ENCODE data around the gene SRR.
"Not testable (repeated sequence)": the region's sequence is repeated elsewhere in the genome, so short reads cannot be mapped to it uniquely, and the experiment has no call there.

Gene SRR, protein sequence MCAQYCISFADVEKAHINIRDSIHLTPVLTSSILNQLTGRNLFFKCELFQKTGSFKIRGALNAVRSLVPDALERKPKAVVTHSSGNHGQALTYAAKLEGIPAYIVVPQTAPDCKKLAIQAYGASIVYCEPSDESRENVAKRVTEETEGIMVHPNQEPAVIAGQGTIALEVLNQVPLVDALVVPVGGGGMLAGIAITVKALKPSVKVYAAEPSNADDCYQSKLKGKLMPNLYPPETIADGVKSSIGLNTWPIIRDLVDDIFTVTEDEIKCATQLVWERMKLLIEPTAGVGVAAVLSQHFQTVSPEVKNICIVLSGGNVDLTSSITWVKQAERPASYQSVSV

DNA sequence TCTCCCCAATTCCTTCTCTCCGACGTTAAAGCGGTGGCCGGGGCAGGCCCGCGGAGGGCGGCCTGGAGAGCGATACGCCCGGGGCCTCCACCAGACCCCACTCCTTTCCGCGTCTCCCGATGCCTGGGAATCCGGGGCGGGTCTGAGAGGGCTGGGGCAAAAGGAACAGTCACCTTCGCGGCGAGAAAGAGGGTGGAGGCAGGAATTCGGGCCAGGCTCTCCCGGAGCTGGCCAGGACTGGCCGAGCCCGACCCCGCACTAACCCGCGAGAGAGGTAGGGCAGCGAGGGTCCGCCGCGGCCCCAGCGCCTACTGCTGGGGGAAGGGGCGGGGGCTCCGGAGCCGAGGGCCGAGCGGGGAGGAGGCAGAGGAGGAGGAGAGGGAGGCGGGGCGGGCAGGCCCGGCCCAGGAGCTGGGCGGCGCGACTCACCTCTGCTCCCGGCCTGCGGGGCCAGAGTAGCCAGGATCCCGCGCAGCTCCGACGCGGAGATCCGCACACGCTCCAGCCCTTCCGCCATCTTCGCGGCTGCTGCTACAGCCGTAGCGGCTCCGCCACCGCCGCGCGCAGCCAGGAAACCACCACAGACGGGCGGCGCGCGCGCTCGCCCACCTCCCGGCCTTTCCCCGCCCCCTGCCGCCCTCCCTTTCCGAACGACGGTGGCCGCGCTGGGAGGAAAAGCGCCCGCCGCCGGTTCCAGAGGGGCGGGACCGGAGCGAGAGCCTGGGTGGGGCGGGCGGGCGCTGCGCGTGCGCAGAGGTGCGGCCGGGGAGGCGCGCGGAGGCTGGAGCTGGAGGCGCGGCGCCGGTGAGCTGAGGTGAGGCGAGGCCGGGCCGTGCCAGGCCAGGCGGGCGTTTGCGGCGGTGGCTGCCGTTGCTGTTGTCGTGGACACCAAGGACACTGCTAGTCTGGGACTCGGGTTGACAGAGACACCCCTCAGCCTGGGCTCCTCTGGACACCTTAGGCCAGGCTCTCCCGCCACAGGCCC is at the start of gene SRR, which contains the start of gene SMG6:
Gene SRR, plus strand, starts transcription at position 747 of the 985 bp plus-strand sequence. CDS start 11,611 bp downstream, outside the sequence.
Gene SMG6, minus strand, starts transcription at position 582 of the 985 bp plus-strand sequence. Its CDS starts 65 bp downstream, at position 517.
- peak; percentile 89 for DNase-seq (ENCODE audit: low read depth)

DNA sequence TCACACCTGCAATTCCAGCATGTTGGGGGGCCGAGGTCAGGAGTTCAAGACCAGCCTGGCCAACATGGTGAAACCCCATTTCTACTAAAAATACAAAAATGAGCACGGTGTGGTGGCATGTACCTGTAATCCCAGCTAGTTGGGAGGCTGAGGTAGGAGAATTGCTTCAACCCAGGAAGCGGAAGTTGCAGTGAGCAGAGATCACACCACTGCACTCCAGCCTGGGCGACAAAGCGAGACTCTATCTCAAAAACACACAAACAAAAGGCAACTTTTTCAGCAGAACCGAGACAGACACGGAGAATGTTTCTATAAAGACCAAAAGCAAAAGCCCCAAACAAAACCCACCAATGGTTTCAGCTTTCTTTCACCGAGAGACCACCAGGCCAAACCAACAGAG is 44.9 kb upstream of the SRR start:
- not testable (repeated sequence) for DNase-seq (ENCODE audit: low read depth)

DNA sequence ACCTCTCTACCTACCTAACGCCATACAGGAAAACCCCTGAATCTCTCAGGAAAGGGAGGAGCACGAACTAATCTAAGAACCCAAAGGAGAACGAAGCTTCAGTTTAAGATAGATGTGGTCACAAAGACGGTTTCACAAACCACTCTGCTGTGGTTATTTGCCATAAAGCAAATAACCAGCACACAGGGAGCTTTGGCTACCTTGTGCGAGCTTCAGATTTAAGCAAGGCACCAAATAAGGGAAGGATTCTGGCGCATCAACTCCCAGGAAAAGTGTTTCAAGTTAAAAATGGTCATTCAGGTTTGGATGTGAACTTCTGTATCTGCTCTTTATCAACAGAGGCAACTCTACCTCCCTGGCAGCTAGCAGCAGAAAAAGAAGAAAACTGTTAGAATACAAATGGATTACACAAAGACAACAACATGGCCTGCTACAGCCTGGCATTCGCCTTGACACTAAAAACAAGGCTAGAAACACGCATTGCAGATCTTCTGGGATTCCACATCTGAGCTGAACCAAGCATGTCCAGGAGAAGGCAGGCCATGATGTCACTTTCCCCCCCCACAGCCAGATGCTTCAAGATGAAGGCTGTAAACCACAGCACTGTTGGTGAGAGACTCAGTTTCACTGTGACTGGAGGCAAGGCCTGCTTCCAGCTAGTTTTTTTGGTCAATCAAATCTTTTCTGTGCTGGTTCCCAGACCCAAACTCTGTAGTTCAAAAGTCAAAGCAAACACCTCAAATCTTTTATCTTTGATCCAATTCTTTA is 43.8 kb upstream of the SRR start:
- DNase-seq (ENCODE audit: low read depth) = peak; percentile 79

DNA sequence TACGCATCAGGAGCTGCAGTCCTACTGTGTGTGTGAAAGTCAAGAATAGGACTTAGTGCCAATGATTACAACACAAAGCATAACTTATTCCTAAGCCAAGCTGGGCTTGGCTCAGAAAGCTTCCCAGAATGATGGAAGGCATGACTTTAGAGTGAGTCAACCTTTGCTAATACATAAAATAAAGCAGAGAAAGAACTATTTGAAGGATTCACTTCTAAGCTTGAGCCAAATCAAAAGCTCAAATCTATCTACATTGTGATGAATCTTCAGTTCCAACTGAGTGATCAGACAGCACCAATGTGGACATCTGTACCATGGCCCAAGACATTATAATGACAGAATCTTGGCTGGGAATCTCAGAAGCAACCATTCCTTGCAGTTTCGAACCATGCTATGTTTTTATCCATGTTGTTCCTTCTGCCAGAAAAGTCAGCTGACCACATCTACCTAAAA is 41.6 kb upstream of the SRR start:
- peak; percentile 91 for DNase-seq (ENCODE audit: low read depth)

DNA sequence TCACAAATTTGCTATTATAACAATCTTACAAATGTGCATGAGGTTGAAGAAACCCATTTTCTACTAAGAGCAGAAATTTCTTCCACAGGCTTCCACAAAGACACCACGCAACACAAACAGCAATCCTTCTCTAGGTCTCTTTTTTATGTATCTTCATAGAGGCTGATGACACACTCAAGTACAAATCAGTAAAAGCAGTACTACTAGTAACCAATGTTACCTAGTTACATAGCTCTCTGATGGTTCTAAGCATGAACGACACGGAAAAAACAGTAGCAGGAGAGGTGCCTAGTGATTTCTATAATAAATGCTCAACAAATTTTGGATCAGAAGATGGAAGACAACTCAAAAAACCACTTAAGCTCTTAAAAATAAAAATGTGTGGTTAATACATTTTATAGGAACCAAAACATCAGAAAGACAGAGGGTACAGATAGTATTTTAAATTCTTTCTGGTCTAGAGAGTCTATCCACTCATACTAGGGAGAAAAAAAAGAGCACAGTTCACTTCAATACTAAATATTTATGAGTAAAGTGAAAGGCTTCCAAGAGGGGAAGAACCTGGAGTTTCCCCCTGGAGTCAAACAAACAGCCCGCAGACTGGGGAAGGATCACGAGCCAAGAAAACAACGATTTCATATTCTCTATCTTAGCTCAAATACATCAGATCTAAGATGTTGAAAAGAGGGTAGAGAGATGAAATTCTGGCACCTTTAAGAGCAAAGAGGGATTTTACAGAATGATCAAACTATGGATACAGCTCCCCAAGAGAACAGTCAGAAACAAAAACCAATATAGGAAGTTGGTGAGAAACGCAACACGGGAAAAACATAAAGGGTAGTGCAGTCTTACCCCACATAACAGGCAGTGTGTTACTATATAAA is 40.3 kb upstream of the SRR start:
- no peak for DNase-seq (ENCODE audit: low read depth)

DNA sequence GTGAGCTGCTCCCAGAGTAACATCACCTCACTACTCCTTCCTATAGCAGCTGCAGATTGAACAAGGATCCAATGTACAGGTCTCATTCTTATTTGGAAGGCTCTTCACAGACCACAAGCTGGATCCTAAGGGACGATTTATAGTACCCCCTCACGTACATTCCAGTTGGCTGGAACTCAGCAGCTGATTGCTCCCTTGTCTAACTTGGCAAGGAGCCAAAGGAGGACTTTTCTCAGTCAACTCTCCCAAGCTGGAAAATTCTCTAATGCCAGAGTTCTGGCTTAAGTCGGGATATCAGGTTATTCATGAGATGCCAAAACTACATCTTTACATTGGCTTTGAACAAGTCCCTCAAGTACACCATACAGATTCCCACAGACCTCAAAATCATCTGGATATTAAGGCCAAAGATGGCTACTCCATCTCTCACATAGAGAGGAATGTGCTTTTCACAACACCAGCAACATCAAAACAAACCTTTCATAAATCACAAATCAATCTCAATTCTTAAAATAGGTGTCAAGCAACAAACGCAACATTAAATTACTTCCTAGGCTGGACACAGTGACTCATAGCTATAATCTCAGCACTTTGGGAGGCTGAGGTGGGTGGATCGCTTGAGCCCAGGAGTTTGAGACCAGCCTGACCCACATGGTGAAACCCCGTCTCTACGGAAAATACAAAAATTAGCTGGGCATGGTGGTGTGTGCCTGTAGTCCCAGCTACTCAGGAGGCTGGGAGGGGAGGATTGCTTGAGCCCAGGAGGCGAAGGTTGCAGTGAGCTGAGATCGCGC is 39.5 kb upstream of the SRR start:
- DNase-seq (ENCODE audit: low read depth) = peak; percentile 29

DNA sequence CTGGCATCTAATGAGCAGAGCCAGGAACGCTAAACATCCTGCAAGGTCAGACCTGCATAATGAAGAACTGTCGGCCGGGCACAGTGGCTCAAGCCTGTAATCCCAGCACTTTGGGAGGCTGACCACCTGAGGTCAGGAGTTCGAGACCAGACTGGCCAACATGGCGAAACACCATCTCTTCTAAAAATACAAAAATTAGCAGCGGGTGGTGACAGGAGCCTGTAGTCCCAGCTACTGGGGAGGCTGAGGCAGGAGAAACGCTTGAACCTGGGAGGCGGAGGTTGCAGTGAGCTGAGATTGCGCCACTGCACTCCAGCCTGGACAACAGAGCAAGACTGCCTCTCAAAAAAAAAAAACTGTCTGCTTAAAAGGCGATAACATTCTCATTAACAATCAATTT is 38.6 kb upstream of the SRR start:
- not testable (repeated sequence) for DNase-seq (ENCODE audit: low read depth)

DNA sequence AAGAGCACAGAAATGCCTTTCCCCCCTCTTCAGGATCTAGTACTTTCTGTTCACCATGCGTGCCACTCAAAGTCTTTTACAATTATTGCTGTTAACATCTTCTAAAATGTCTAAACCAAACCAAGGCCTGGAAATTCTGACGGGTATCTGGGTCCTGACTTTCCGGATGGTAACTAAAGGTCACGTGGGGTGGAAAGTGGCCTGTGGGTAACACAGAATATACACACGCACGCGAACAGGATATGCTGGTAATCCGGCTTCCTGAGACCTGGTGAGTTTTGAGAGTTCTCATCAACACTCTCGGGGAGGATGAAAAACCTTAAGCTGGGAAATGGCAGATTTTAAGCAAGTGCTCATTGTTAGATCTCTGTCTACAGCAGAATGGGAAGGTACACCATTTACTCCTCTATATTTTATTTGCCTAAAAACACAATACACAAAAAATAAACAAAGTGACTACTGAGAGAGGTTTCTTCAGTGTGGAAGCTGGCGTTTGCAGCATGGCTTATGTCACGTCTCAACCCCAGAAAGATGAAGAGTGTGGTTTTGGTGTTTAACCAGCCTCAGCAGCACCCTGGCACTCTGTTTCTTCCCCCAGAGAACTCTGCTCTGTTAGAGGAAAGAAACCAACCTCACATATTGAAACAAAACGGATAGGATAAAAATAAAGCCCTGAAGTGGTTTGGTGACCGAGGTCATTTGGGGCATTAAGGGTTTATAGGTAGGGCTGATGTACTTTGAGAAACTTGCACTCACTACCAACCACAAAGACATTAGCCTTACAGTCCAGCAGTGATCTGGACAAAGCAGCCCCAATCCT is 37.5 kb upstream of the SRR start:
- DNase-seq (ENCODE audit: low read depth) = no peak

DNA sequence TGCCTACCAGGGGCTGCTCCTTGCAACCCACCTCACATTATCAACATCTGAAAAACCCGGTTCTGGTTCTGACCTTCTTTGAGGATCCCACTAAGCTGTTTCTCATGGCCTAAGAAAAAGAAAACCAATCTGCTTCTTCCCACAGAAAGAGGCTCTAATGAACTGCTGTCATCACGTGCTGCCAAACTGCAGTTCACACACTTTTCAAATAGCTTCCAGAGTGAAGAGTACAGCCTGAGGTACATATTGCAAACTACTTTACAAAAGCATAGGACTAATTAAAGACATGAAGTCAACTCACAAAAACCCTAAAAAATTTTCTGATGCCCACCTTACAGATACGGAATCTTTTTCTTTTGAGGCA is 36.9 kb upstream of the SRR start:
- DNase-seq (ENCODE audit: low read depth) = no peak

DNA sequence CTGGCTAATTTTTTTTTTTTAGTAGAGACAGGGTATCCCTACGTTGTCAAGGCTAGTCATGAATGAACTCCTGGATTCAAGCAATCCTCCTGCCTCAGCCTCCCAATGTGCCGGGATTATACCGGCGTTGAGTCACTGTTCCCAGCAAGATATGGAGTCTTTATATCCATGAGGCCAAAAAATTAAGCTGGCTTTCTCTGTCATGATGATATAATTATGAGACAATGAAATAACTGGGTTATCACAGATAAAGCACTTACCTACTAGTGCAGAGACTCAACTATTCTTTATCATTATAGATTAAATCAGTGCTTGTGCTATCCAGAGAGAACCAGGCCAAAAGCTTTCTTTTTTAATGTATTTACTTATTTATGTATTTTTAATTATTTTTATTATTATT is 36.4 kb upstream of the SRR start:
- no peak for DNase-seq (ENCODE audit: low read depth)

DNA sequence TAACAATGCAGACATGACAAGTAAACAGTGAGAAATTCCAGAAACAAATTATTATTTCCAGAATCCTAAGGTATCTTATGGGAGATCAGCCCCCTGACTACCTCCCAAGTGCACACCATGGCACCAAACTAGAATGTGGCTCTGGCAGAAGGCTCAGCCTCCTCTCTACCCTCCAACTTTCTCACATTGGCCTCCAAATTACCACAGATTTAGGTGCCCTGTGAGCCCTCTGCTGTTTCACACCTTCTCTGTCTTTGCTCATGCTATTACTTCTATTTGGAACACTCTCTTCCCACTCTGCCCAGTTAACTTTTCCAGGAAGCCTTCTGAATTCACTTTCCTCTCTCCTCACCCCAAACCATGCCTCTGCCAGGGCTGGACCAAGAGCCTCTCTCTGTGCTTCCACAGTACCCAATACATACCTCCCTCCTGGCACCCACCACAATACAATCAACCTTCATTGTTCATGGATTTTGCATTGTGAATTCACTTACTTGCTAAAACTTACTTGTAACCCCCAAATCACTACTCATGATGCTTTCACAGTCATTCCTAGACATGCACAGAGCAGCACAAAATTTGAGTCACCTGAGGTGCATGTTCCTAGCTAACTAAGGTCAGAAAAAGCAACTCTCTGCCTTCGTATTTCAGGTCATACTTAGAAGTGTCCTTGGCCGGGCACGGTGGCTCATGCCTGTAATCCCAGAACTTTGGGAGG is 31.6 kb upstream of the SRR start:
- DNase-seq (ENCODE audit: low read depth) = no peak

DNA sequence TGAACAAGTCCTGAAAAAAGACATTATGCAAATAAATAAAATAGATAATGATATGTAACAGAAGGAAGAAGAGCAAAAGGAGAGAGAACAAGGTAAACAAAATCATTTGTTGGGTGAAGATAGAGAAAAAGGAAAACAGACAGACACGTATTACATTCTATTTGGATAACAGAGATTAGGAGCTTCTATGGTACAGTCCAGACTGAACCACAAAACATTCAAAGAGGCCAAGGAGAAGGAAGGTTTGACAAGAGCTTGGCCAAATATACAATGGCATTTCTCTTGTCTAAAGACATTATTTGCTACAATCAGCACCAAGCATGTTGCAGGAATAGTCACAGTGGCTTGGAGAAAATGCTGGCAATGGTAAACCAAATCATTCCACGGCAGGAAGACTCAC is 29.3 kb upstream of the SRR start:
- no peak for DNase-seq (ENCODE audit: low read depth)

DNA sequence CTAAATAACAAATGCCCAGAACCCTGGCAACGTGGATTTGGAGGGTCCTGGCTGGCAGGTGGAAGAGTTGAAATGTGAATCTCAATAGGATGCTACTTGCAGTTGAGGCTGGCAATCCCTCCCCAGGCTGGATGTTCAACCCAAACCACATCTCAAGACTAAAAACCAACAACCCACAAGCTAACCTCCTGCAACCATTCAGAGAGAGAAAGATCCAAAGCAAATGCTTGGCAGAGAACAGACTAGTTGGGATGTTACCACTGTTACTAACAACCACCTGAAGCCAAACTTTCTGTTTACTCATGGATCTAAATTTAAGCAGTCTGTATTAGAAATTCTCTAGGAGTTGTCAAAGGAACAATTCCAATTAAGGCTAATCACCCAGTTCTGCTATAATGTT is 28.0 kb upstream of the SRR start:
- no peak for DNase-seq (ENCODE audit: low read depth)

DNA sequence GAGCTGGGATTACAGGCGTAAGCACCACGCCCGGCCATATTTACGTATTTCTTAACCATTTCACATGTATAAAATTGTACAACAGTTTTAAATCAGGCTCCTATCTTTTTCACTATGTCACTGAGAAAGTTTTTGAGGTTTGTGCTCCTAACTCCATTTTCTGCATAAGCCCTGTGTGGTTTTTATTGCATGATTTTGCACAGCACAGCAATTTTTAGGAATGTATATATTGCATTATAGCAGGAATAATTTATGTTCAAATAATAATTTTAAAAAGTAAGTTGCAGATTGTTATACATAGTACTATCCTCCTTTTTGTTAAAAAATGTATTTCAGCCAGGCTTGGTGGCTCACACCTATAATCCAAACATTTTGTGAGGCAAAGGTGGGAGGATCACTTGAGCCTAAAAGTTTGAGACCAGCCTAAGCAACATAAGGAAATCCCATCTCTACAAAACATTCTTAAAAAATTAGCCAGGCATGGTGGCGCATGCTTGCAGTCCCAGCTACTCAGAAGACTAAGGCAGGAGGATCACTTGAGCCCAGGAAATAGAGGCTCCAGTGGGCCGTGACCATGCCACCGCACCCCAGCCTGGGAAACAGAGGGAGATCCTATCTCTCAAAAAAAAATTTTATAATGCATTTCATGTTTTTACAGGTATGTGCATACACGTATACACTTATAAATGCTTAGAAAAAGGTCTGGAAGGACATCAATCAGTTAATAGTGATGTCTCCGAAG is 26.1 kb upstream of the SRR start:
- no peak for DNase-seq (ENCODE audit: low read depth)

DNA sequence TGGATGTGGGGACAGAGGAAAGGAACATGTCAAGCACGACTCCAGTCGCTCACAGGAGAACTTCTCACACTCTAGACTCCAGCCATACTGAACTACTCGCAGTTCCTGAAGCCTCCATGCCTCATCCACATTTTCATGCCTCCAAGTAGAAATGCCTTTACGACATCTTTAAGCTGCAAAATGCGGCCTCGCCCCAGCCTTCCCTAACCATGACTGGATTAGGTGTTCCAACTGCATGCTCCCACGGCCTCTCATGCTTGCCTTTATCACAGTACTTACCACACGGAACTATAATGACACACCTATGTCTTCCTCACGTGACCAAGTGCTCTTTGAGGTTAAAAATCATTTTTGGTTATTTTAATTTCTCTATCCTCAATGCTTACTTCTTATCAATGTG is 24.0 kb upstream of the SRR start:
- no peak for DNase-seq (ENCODE audit: low read depth)

DNA sequence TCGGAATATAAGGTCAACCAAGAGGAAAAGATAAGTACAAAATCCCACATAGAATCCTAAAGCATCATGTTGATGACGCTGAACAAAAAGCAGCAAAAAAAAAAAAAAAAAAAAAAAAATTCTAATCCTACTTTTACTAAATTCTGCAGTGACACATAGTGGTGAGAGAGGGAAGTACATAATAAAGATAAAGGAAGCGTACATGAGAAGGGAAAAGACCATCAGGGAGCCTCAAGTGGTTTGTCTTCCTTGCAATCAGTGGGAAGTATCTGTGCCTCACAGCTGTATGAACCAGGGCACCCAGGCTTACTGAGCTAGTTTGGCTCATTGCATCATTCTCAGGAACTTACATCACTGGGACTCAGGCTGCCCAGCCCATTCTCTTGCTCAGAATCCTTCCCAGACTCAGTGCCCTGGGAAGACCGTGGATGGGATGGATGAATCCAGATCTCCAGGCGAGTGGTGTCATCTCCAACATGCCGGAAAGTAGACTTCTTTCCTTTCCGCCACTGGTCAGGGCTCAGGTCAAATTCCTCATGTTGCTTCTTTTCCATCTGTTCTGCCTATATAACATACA is 21.4 kb upstream of the SRR start:
- DNase-seq (ENCODE audit: low read depth) = peak; percentile 89

DNA sequence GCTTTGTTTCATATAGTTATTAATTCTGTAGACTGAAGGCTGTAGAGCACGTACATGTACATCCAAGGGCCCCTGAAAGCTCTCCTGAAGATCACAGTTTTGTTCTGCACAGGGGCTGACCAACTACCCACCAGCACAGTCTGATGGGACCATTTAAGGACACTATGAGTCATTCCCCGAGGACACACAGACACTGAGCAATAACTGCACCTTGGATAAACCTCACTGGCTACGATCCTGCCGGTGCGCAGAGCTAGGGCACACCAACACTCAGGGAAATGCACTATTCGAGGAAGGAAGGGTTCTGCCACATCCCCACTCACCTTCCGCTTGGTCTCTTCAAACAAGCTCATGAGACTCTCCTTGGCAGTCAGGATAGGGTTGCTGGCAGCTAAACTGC is 20.4 kb upstream of the SRR start:
- DNase-seq (ENCODE audit: low read depth) = no peak
